ENCODE data around the gene PPM1H.

The PPM1H gene

DNA sequence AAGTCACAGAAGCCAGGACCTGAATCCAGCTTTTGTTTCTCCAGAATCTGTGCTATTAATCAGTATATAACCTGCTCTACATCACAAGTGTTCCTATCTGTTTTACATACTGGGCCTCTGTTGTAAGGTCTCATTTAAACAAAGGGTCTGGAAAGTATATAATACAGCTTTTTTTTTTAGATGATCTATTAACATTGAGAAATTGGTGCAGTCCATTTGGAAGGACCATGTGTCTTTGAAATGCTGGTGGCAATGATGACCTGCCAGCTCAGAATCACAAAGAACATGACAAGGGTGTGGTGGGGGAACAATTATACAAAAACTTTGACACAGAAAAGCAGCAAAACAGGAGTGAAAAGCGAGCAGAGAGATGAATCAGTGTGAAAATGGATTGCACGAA is 164.6 kb downstream of the PPM1H start:
- no peak for TF ChIP-seq POLR2A (IDR thresholded peaks at IDR 0.05; ENCODE audit: extremely low read depth, insufficient read length)
- TF ChIP-seq, protein P1, sequence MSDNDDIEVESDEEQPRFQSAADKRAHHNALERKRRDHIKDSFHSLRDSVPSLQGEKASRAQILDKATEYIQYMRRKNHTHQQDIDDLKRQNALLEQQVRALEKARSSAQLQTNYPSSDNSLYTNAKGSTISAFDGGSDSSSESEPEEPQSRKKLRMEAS (IDR thresholded peaks at IDR 0.05; ENCODE audit: low read depth, low read length) = no peak
- TF ChIP-seq, protein P2, sequence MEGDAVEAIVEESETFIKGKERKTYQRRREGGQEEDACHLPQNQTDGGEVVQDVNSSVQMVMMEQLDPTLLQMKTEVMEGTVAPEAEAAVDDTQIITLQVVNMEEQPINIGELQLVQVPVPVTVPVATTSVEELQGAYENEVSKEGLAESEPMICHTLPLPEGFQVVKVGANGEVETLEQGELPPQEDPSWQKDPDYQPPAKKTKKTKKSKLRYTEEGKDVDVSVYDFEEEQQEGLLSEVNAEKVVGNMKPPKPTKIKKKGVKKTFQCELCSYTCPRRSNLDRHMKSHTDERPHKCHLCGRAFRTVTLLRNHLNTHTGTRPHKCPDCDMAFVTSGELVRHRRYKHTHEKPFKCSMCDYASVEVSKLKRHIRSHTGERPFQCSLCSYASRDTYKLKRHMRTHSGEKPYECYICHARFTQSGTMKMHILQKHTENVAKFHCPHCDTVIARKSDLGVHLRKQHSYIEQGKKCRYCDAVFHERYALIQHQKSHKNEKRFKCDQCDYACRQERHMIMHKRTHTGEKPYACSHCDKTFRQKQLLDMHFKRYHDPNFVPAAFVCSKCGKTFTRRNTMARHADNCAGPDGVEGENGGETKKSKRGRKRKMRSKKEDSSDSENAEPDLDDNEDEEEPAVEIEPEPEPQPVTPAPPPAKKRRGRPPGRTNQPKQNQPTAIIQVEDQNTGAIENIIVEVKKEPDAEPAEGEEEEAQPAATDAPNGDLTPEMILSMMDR (IDR thresholded peaks at IDR 0.05; ENCODE audit: low read depth, low read length) = no peak
- no peak for TF ChIP-seq MYC (IDR thresholded peaks at IDR 0.05; ENCODE audit: low read depth, low read length)
- H3K4me3 ChIP-seq (ENCODE audit: low read depth, low read length) = no peak overlapping the region
- DNase-seq (ENCODE audit: low read depth) = no peak

DNA sequence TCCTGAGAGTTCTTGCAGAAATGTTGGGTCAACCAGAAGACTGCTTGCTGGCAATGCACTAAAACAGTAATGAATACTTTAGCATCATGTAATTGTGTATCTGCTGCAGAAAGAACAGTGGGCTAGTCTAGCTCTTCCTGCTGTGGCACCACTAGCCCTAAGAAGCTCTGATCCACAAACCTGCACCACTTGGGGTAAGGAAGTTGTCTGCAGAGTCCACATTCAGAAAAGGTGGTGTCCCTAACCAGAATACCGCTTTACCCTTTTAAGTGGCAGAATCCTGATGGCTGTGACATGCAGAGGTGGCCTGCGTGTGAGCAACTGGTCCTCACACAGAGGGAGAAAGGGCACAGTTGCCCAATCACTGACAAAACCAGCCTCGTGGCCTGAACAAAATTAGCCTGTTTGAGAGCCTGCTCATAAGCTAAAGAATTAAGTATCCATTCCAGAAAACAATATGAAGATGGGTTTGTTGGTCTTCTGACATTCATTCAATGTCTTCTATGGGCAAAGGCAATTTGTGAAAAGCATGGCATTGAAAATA is 165.8 kb downstream of the PPM1H start:
- no peak for DNase-seq (ENCODE audit: low read depth)
- H3K4me3 ChIP-seq (ENCODE audit: low read depth, low read length) = no peak overlapping the region
- TF ChIP-seq, protein P1 (IDR thresholded peaks at IDR 0.05; ENCODE audit: low read depth, low read length) = no peak
- TF ChIP-seq, protein P2 (IDR thresholded peaks at IDR 0.05; ENCODE audit: low read depth, low read length) = no peak
- TF ChIP-seq POLR2A (IDR thresholded peaks at IDR 0.05; ENCODE audit: extremely low read depth, insufficient read length) = no peak
- TF ChIP-seq MYC (IDR thresholded peaks at IDR 0.05; ENCODE audit: low read depth, low read length) = no peak

DNA sequence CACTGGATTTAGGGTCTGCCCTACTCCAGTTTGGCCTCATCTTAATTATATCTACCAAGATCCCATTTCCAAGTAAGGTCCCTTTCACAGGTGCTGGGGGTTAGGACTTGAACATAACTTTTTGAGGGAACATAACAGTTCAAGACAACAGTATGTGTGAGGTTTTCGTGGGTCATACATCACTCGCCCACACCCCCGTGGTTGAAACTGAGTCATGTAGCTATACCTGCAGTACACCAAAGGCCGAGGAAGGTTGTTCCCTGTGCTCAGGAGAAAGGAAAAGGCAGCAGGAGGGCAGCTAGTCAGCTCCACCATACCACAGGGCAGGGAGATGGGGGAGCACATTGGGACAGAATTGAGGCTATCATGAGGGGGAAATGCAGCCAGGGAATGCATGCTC is 167.0 kb downstream of the PPM1H start:
- no peak for TF ChIP-seq POLR2A (IDR thresholded peaks at IDR 0.05; ENCODE audit: extremely low read depth, insufficient read length)
- TF ChIP-seq, protein P2 (IDR thresholded peaks at IDR 0.05; ENCODE audit: low read depth, low read length) = no peak
- no peak for TF ChIP-seq MYC (IDR thresholded peaks at IDR 0.05; ENCODE audit: low read depth, low read length)
- DNase-seq (ENCODE audit: low read depth) = no peak
- H3K4me3 ChIP-seq (ENCODE audit: low read depth, low read length) = no peak overlapping the region

DNA sequence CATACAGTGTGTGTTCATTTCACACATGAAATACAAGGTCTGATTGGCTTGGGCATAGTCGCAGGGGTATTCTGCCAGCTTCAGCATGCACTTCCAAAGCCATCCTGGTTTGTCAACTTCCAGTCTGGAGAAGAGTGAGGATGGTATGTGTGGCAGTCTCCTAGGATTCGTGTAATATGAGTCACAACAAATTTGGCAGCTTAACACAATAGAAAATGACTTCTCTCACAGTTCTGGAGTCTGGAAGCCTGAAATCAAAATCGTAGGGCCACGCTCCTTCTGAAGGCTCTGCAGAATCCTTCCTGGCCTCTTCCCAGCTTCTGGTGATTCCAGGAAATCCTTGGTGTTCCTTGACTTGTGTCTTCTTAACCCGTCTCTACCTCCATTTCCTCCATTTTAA is 167.5 kb downstream of the PPM1H start:
- TF ChIP-seq MYC (IDR thresholded peaks at IDR 0.05; ENCODE audit: low read depth, low read length) = no peak
- TF ChIP-seq, protein P2 (IDR thresholded peaks at IDR 0.05; ENCODE audit: low read depth, low read length) = no peak
- TF ChIP-seq, protein P1 (IDR thresholded peaks at IDR 0.05; ENCODE audit: low read depth, low read length) = no peak
- TF ChIP-seq POLR2A (IDR thresholded peaks at IDR 0.05; ENCODE audit: extremely low read depth, insufficient read length) = no peak
- H3K4me3 ChIP-seq (ENCODE audit: low read depth, low read length) = no peak overlapping the region
- DNase-seq (ENCODE audit: low read depth) = no peak

DNA sequence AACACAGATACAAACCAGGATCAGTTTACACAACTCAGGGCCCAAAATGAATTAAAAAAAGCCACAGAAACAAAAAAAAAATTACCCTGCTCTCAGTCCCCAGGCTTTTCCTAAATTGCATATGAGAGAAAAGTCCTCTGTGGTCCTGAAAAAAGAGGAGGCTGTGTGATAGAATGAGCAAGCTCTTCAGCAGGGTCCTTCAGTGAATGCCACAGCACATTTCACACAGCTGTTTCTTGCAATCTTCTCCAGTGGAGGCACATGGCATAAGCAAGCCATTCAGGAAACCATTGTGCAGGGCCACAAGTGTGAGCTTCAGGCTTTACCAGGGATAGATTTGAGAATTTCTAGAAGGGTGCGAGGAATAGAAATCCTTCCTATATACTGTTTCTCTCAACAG is 168.5 kb downstream of the PPM1H start:
- TF ChIP-seq, protein P2 (IDR thresholded peaks at IDR 0.05; ENCODE audit: low read depth, low read length) = no peak
- TF ChIP-seq MYC (IDR thresholded peaks at IDR 0.05; ENCODE audit: low read depth, low read length) (no peak), POLR2A (IDR thresholded peaks at IDR 0.05; ENCODE audit: extremely low read depth, insufficient read length) (no peak)
- TF ChIP-seq, protein P1 (IDR thresholded peaks at IDR 0.05; ENCODE audit: low read depth, low read length) = no peak
- H3K4me3 ChIP-seq (ENCODE audit: low read depth, low read length) = no peak overlapping the region
- no peak for DNase-seq (ENCODE audit: low read depth)
